SH-SY5Y (cell line): ENCODE results near the gene ALDH3A2.

Experiments
- GATA2 ChIP-seq: IDR thresholded peaks from 2 replicates; pipeline ENCODE4 v1.6.1; 2011; ENCODE audit warnings: mild to moderate bottlenecking, low read depth, low read length
- GATA3 ChIP-seq: IDR thresholded peaks from 2 replicates; pipeline ENCODE4 v1.6.1; 2011; ENCODE audit warnings: low read depth, mild to moderate bottlenecking, low read length, moderate library complexity

- TF ChIP-seq GATA3 (no peak), GATA2 (no peak)
These were observed 22.9 kb downstream of the ALDH3A2 start for GRCh38 chr17:19671433-19671832.
